NOMO-1 (cell line): ENCODE results near the gene TOP1.
A peak's percentile ranks its signal among the peaks of the same experiment; 100 is the strongest.
"Not testable (repeated sequence)": the region's sequence is repeated elsewhere in the genome, so short reads cannot be mapped to it uniquely, and the experiment has no call there.

Experiments
- DNase-seq, 2 experiments: peaks; one replicate each; lab custom pipeline; 2025; ENCODE audit not compliant: unreplicated experiment in 2 of 2; lab: John Stamatoyannopoulos, UW

The TOP1 gene

GRCh38 chr20:41086402-41087324 is 58.0 kb downstream of the TOP1 start:
- DNase-seq: peak; percentile 49 to 73

GRCh38 chr20:41087325-41087685 is 58.7 kb downstream of the TOP1 start:
- no peak for DNase-seq

GRCh38 chr20:41087777-41088176 is 59.2 kb downstream of the TOP1 start:
- no peak for DNase-seq

- no peak for DNase-seq
Observed at GRCh38 chr20:41089555-41089954, 60.9 kb downstream of the TOP1 start.

DNA sequence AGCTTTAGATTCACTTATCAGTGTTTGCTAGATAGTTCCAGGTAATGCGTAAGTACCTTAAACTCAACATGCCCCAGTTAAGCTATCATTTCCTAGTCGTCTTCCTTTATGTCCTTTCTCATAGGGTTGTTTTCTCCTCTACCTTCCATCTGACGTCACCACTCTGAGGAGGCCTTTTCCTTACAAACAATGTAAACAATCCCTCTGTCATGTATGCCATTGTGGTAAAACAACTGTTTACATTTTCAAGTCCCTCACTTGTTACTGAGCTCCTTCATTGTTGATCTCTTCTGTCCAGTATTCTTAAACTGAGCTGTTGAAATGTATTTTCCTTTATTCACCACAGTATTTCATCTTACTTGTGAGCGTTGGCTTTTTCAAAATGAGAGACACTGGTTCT is 63.3 kb downstream of the TOP1 start:
- no peak for DNase-seq

DNA sequence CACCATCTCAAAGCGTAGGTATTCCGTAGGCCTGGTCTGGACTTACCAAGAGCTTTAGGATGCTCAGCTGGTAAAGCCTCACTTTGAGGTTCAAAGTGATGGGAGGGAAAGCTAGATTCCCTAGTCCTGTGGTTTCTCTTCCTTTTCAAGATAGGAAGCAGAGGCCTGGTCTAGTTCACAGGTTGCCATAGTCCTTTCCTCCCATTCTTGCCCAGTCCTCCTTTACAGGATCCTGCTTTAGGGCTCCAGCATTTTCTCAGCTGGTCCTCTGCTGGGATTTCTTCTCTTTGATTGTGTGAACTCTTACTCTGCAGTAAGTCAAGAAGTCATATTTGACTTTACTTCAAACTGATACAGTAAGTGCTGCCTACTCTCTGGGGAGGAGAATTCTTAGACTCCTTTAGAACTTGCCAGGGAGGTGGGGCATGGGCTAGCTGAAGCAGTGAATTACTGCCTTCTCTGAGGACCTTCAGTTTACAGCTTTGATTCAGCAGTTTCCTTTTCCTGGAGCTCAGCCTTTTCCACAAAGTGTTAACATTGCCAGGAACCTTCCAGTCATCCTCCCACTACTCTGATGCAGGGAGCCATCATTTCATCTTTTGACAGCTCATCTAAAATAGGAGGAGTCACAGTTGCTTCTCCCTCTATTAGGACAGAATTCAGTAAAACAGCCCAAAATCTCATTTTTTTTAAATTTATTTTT is 65.9 kb downstream of the TOP1 start:
- no peak for DNase-seq

GRCh38 chr20:41095110-41095969 is 66.7 kb downstream of the TOP1 start:
- peak; percentile 29 to 39 for DNase-seq

GRCh38 chr20:41098703-41099250 is 70.2 kb downstream of the TOP1 start:
- peak; percentile 28 to 42 for DNase-seq

DNA sequence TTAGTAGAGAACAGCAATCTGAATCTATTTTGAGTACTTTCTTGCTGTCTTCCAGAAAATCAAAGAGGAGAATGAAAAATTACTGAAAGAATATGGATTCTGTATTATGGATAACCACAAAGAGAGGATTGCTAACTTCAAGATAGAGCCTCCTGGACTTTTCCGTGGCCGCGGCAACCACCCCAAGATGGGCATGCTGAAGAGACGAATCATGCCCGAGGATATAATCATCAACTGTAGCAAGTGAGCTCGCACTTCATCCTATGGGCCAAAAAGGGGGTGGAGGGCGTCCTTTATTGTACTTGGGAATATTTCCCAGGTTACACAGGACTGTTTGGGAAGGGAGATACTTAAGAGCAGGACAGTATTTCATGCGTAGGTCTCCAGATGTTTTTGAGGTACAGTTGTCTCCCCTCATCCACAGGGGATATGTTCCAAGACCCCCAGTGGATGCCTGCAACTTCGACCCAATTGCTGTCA is 71.4 kb downstream of the TOP1 start:
- no peak for DNase-seq

DNA sequence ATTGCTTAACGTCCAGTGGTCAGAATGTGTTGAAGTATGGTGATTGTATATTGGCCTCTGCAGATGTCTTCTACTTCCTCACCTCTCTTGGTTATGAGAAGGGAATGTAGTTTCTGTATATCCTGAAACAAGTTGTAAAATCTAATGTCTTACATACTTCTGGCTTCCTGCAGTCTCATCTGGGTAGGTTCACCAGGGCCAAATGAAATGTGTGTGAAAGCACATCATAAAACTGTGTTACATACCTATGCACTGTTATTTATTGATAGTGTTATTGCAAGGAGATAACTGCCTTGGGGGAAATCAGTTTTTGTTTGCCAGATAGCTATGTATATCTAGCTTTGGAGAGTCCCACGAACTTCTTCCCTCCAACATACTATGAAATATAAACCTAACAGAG is 73.0 kb downstream of the TOP1 start:
- DNase-seq: no peak

GRCh38 chr20:41108531-41108930 is 79.9 kb downstream of the TOP1 start:
- no peak for DNase-seq

GRCh38 chr20:41110012-41110411 is 81.4 kb downstream of the TOP1 start:
- DNase-seq: no peak

- no peak for DNase-seq
Observed at GRCh38 chr20:41110930-41111577, 82.4 kb downstream of the TOP1 start.

GRCh38 chr20:41111578-41111951 is 82.9 kb downstream of the TOP1 start:
- DNase-seq: no peak

DNA sequence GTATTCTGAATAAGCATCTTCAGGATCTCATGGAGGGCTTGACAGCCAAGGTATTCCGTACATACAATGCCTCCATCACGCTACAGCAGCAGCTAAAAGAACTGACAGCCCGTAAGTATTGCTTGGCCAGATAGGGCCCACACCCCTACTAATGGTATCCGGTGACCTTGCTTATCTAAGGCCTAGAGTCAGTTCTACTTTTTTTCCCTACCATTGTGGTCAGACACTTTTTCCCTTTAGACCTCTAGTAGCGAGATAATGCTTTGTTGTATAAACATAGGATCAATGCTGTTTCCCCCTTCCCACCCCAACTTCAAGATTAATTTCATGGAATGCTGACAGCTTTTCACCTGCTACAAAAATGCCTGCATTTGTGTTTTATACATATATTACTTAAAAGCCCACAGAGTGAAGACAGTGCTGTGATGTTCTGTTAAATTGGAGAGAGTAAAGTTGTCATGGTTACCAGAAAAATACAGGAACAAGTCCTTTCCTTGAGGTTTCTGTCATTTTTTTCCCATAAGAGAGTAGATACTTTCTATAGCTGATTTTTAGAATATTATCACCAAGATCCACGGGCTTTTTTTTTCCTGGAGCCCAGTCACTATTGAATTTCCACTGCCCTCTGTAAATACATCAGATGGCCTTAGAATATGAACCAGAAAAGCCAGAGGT is 87.8 kb downstream of the TOP1 start:
- no peak for DNase-seq

GRCh38 chr20:41118159-41118558 is 89.5 kb downstream of the TOP1 start:
- not testable (repeated sequence) for DNase-seq

DNA sequence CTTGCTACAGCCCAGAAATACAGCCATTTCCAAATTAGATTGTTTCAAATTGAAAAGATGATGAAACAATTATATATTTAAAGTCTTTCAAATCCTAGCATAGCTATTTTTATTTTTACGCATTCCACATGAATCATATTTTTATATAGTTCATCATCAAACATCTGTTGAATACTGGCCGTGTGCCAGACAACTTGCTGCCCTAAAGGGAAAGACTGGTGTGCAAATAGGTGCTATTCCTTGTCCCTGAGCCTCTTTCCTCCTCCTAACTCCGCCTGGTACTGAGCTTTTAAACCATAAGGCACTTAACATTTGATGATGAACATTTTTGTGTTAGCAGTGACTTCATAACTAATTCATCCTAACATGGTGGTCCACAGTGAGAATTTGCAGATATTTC is 90.0 kb downstream of the TOP1 start:
- DNase-seq: no peak

DNA sequence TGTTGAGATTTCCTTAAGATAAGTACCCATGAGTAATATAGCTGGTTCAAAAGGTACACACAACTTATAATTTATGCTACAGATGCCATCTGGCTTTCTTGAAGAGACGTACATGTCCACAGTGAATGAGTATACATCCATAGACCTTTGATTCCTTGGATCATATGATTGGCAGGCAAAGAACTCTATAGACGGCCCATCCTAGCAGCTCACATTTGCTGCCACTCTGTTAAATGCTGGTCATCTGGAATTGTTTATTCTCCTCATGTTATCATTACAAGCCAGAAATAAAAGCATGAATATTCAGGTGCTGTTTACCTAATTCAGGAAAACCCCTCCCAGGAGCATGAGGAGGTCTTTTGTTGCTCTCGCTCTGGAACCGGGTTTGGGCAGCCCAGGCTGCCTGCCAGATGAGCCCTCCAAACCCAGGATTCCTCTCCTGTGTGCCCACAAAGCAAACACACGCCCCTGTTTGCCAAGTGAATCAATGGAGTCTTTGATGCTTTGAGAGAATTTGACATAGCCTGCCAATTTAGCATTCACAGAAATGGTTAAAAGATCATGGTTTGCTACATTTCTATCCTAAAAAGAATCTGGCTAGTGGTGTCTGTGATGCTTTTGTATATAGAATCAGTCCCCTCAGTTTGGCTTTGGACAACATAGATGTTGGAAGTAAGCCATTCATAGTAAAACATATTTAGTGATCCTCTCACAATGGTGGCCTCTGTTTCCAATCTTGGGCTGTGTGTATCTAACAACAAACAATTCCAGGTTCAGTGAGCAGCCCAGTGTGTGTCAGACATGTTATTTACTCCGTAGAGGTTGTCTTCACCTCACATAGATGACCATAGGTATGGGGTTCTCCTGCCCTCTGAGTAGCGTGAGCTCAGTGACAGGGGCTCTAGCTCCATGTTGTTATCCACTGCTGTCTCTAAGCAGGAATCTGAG is 91.3 kb downstream of the TOP1 start:
- DNase-seq: no peak

- no peak for DNase-seq
Observed at GRCh38 chr20:41121399-41121798, 92.8 kb downstream of the TOP1 start.
